HCT116 (cell line): ENCODE results near the gene DCTN1. TPM values are rescaled to one million over a fixed set of nuclear protein-coding genes. Genes with fewer than 3 reads are reported as not detected.

Experiments used
- ATAC-seq: fragments of 200-7000 bp; cut with Tn5 transposase; 2 replicates; pipeline ENCODE4 v1.9.1; 2020; ENCODE audit warnings: mild to moderate bottlenecking, moderate library complexity
- BruUV-seq: library from RNA; stranded (reverse); fragments of 400-500 nt; replicated peaks from 2 replicates; lab custom pipeline; 2021; lab: Mats Ljungman, UMichigan
- CTCF ChIA-PET: fragments of 300-600 bp; sonication (Branson Sonifier 250); formaldehyde crosslinking; loops from one replicate; lab custom pipeline; 2021; ENCODE audit warnings: antibody characterized with exemption; lab: Charles Lee
- POLR2A ChIA-PET: fragments of 300-600, 350-600 bp; sonication (Branson Sonifier 250); formaldehyde crosslinking; loops from one replicate; lab custom pipeline; 2021; ENCODE audit warnings: antibody characterized with exemption; lab: Charles Lee
- RAD21 ChIA-PET, 2 experiments: fragments of 300-600 bp; sonication (Branson Sonifier 250); formaldehyde crosslinking; loops; one replicate each; lab custom pipeline; 2023; ENCODE audit warnings: low total read pairs in 2 of 2; ENCODE audit not compliant: uncharacterized antibody in 2 of 2, unreplicated experiment in 2 of 2, low non-redundant PET in 1 of 2; lab: Charles Lee
- DNase-seq: peaks from one replicate; pipeline ENCODE4 v3.0.0-alpha.2; 2010; ENCODE audit warnings: low read depth, low spot score
- H2AFZ ChIP-seq: fragments of 200-600 bp; shearing (Covaris generic), sonication (generic); 2 replicates; pipeline ENCODE4 v1.6.1; 2017; ENCODE audit warnings: low read depth, mixed run types, mixed read lengths, antibody characterized with exemption, low read length; ENCODE audit not compliant: poor library complexity, severe bottlenecking
- H3K27ac ChIP-seq: 2 replicates; pipeline ENCODE4 v1.5.1; 2012; ENCODE audit warnings: low read depth, low read length
- H3K27me3 ChIP-seq: fragments of 200-600 bp; sonication (generic); 2 replicates; pipeline ENCODE4 v1.6.1; 2016; ENCODE audit warnings: mixed run types, low read length, mixed read lengths; ENCODE audit not compliant: insufficient read depth
- H3K36me3 ChIP-seq, 2 experiments: fragments of 200-500 bp in 1 of 2; fragments of 200-600 bp in 1 of 2; sonication (Bioruptor generic) in 1 of 2; sonication (generic) in 1 of 2; 2 replicates each; pipeline versions ENCODE4 v1.5.1 to v1.6.1; 2014 to 2016; ENCODE audit warnings: low read length in 2 of 2, inconsistent platforms in 1 of 2, mixed read lengths in 1 of 2, mixed run types in 1 of 2; ENCODE audit not compliant: insufficient read depth in 2 of 2, control insufficient read depth in 1 of 2
- H3K4me1 ChIP-seq, 2 experiments: fragments of 200-600 bp in 1 of 2; sonication (generic) in 1 of 2; 2 replicates each; pipeline versions ENCODE4 v1.5.1 to v1.6.1; 2012 to 2017; ENCODE audit warnings: low read length in 2 of 2, inconsistent platforms in 1 of 2, mild to moderate bottlenecking in 1 of 2, mixed read lengths in 1 of 2, mixed run types in 1 of 2, moderate library complexity in 1 of 2; ENCODE audit not compliant: insufficient read depth in 2 of 2, control insufficient read depth in 1 of 2
- H3K4me2 ChIP-seq: fragments of 200-600 bp; sonication (generic); 2 replicates; pipeline ENCODE4 v1.6.1; 2017; ENCODE audit warnings: mixed run types, low read length, mixed read lengths
- H3K4me3 ChIP-seq, 2 experiments: fragments of 200-600 bp in 1 of 2; sonication (generic) in 1 of 2; replicated peaks in 1 of 2; 2 replicates each; pipeline ENCODE4 v1.5.1; 2011 to 2016; ENCODE audit warnings: low read length in 2 of 2, control low read depth in 1 of 2, low read depth in 1 of 2, mild to moderate bottlenecking in 1 of 2, mixed read lengths in 1 of 2, mixed run types in 1 of 2
- H3K79me2 ChIP-seq: fragments of 200-600 bp; sonication (generic); 2 replicates; pipeline ENCODE4 v1.6.1; 2017; ENCODE audit warnings: mild to moderate bottlenecking, mixed run types, low read length, moderate library complexity, mixed read lengths; ENCODE audit not compliant: insufficient read depth
- H3K9ac ChIP-seq: fragments of 200-600 bp; sonication (generic); 2 replicates; pipeline ENCODE4 v1.6.1; 2016; ENCODE audit warnings: low read length, mixed read lengths
- H3K9me2 ChIP-seq: fragments of 200-600 bp; sonication (generic), shearing (Covaris generic); 2 replicates; pipeline ENCODE4 v1.6.1; 2017; ENCODE audit warnings: mixed run types, mild to moderate bottlenecking, moderate library complexity; ENCODE audit not compliant: insufficient read depth
- H3K9me3 ChIP-seq, 2 experiments: fragments of 200-500 bp in 1 of 2; fragments of 200-600 bp in 1 of 2; sonication (Bioruptor generic) in 1 of 2; sonication (generic) in 1 of 2; 2 replicates each; pipeline ENCODE4 v1.6.1; 2014 to 2017; ENCODE audit warnings: low read length in 2 of 2, mixed read lengths in 2 of 2, inconsistent platforms in 1 of 2, low read depth in 1 of 2, mild to moderate bottlenecking in 1 of 2, mixed run types in 1 of 2, moderate library complexity in 1 of 2; ENCODE audit not compliant: control insufficient read depth in 1 of 2, insufficient read depth in 1 of 2
- H4K20me1 ChIP-seq: fragments of 200-600 bp; sonication (generic), shearing (Covaris generic); 2 replicates; pipeline ENCODE4 v1.6.1; 2017; ENCODE audit warnings: mixed run types, mild to moderate bottlenecking, moderate library complexity; ENCODE audit not compliant: insufficient read depth
- CEBPB ChIP-seq: IDR thresholded peaks from 2 replicates; pipeline ENCODE4 v1.6.1; 2012; ENCODE audit warnings: low read depth
- EGR1 ChIP-seq: IDR thresholded peaks from 2 replicates; pipeline ENCODE4 v1.6.1; 2012; ENCODE audit warnings: low read depth
- FOSL1 ChIP-seq: IDR thresholded peaks from 2 replicates; pipeline ENCODE4 v1.6.1; 2012; ENCODE audit warnings: low read depth
- MAX ChIP-seq: IDR thresholded peaks from 2 replicates; pipeline ENCODE4 v1.6.1; 2012
- POLR2AphosphoS5 ChIP-seq: IDR thresholded peaks from 2 replicates; pipeline ENCODE4 v1.6.1; 2011; ENCODE audit warnings: mild to moderate bottlenecking, low read depth, low read length, moderate library complexity
- RAD21 ChIP-seq: IDR thresholded peaks from 2 replicates; pipeline ENCODE4 v1.6.1; 2012; ENCODE audit warnings: low read depth, mild to moderate bottlenecking
- SP1 ChIP-seq: IDR thresholded peaks from 2 replicates; pipeline ENCODE4 v1.6.1; 2012; ENCODE audit warnings: low read depth
- SRF ChIP-seq: IDR thresholded peaks from 2 replicates; pipeline ENCODE4 v1.6.1; 2012; ENCODE audit warnings: low read depth
- YY1 ChIP-seq: IDR thresholded peaks from 2 replicates; pipeline ENCODE4 v1.6.1; 2011; ENCODE audit warnings: low read length, low read depth, moderate library complexity, mild to moderate bottlenecking; ENCODE audit not compliant: insufficient replicate concordance; ENCODE audit errors: extremely low read depth
- ZFX ChIP-seq: fragments of 450-650 bp; IDR thresholded peaks from 2 replicates; pipeline ENCODE4 v1.6.1; 2017
- intact Hi-C: fragments of 100-400 bp; cut with micrococcal nuclease; formaldehyde crosslinking; loops from 2 replicates; pipeline ENCODE4 v1.10.0; 2022
- total RNA-seq: library from RNA; stranded (reverse); gene quantifications from one replicate; pipeline ENCODE4 v1.2.1, GENCODE V29; 2021; ENCODE audit not compliant: unreplicated experiment
- TF ChIP-seq, protein P1 (sequence below), 3 experiments: fragments of 200-600 bp in 1 of 3; sonication (generic) in 1 of 3; IDR thresholded peaks in 2 of 3; conservative IDR thresholded peaks in 1 of 3; 2 replicates each; pipeline ENCODE4 v1.5.1; 2012 to 2017; ENCODE audit warnings: low read depth in 2 of 3, low read length in 2 of 3, antibody characterized with exemption in 1 of 3, borderline replicate concordance in 1 of 3, control low read depth in 1 of 3, mild to moderate bottlenecking in 1 of 3, mixed read lengths in 1 of 3, mixed run types in 1 of 3, moderate library complexity in 1 of 3; ENCODE audit not compliant: insufficient read depth in 1 of 3
- TF ChIP-seq, protein P2 (sequence below): IDR thresholded peaks from 2 replicates; pipeline ENCODE4 v1.6.1; 2011; ENCODE audit warnings: mild to moderate bottlenecking, low read length, moderate library complexity; ENCODE audit not compliant: insufficient replicate concordance; ENCODE audit errors: extremely low read depth

The DCTN1 gene
- total RNA-seq, 1 experiment from 2014 or later = 129 TPM

DNA sequence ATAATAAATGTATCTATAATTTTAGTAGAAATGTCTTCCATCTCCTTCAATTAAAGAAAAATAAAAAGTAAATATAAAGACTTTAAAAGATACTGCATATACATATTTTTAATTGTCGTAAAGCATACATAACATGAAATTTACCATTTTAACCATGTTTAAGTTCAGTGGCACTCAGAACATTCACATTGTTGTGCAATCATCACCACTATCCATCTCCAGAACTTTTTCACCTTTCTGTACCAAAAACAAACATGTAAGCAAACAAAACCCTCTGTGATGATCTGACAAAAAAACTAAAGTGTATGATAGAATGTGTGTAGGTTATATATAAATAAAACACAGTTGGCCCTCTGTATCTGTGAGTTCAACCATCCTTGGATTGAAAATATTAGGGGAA is 13.4 kb upstream of the DCTN1 start:
- no peak for ATAC-seq
- intact Hi-C loops = loop anchor here (2.0 to 5.0 kb wide), 2 partner anchors 57 to 126 kb away; no protein-coding TSS in a partner anchor

More for the DNA sequence above, 13.4 kb upstream of the DCTN1 start:
- TF ChIP-seq, protein P1, sequence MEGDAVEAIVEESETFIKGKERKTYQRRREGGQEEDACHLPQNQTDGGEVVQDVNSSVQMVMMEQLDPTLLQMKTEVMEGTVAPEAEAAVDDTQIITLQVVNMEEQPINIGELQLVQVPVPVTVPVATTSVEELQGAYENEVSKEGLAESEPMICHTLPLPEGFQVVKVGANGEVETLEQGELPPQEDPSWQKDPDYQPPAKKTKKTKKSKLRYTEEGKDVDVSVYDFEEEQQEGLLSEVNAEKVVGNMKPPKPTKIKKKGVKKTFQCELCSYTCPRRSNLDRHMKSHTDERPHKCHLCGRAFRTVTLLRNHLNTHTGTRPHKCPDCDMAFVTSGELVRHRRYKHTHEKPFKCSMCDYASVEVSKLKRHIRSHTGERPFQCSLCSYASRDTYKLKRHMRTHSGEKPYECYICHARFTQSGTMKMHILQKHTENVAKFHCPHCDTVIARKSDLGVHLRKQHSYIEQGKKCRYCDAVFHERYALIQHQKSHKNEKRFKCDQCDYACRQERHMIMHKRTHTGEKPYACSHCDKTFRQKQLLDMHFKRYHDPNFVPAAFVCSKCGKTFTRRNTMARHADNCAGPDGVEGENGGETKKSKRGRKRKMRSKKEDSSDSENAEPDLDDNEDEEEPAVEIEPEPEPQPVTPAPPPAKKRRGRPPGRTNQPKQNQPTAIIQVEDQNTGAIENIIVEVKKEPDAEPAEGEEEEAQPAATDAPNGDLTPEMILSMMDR (IDR thresholded peaks at IDR 0.05 in 2 of 3, conservative IDR thresholded peaks at IDR 0.05 in 1 of 3; ENCODE audit: borderline replicate concordance in 1 of 3, insufficient read depth in 1 of 3, low read depth in 2 of 3, low read length in 2 of 3) = no peak
- TF ChIP-seq EGR1 (no peak), CEBPB (no peak), SP1 (no peak), SRF (no peak), POLR2AphosphoS5 (no peak), RAD21 (no peak), FOSL1 (no peak), MAX (no peak), ZFX (no peak), YY1 (no peak)
- TF ChIP-seq, protein P2, sequence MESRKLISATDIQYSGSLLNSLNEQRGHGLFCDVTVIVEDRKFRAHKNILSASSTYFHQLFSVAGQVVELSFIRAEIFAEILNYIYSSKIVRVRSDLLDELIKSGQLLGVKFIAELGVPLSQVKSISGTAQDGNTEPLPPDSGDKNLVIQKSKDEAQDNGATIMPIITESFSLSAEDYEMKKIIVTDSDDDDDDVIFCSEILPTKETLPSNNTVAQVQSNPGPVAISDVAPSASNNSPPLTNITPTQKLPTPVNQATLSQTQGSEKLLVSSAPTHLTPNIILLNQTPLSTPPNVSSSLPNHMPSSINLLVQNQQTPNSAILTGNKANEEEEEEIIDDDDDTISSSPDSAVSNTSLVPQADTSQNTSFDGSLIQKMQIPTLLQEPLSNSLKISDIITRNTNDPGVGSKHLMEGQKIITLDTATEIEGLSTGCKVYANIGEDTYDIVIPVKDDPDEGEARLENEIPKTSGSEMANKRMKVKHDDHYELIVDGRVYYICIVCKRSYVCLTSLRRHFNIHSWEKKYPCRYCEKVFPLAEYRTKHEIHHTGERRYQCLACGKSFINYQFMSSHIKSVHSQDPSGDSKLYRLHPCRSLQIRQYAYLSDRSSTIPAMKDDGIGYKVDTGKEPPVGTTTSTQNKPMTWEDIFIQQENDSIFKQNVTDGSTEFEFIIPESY = no peak
- no peaks in the 10 kb centered on the region for H3K27me3 ChIP-seq
- H3K27ac ChIP-seq = no peak overlapping the region
- no peak overlapping the region for H2AFZ ChIP-seq
- CTCF ChIA-PET = no interaction called here
- H3K4me1 ChIP-seq = peaks cover 5 to 17% of the 10 kb centered on the region in 2 experiments; a peak in 3 of 4 replicates
- no peaks in the 10 kb centered on the region for H4K20me1 ChIP-seq
- POLR2A ChIA-PET = no interaction called here
- no peaks in the 10 kb centered on the region for H3K36me3 ChIP-seq
- no peak overlapping the region for H3K4me2 ChIP-seq
- no TSS peak for BruUV-seq
- H3K4me3 ChIP-seq = no peak overlapping the region
- peaks cover 30% of the 10 kb centered on the region for H3K79me2 ChIP-seq
- no peak for DNase-seq
- no peaks in the 10 kb centered on the region for H3K9me3 ChIP-seq
- no peaks in the 10 kb centered on the region for H3K9me2 ChIP-seq
- no peak overlapping the region for H3K9ac ChIP-seq
- RAD21 ChIA-PET = no interaction called here
